Measurements from ENCODE around the gene ATXN1.

Gene ATXN1

GRCh38 chr6:16294371-16294770 is 466.9 kb downstream of the ATXN1 start:
- no peaks in the 10 kb centered on the region for H4K20me1 ChIP-seq (ENCODE audit: low read depth, low read length)
- no peaks in the 10 kb centered on the region for H3K27me3 ChIP-seq (ENCODE audit: low read length)
- H3K4me3 ChIP-seq (ENCODE audit: insufficient read depth, low read length, poor library complexity, severe bottlenecking) = no peak overlapping the region
- H3K9ac ChIP-seq (ENCODE audit: low read length) = no peak overlapping the region
- no peak overlapping the region for H3K27ac ChIP-seq (ENCODE audit: low read depth, low read length)
- no peak overlapping the region for H3K4me2 ChIP-seq (ENCODE audit: low read depth, low read length, poor library complexity, severe bottlenecking)
- H3K9me2 ChIP-seq (replicated peaks; ENCODE audit: insufficient read depth, low read length) = no peaks in the 10 kb centered on the region
- H3F3A ChIP-seq (ENCODE audit: insufficient read depth) = no peaks in the 10 kb centered on the region
- H3K9me3 ChIP-seq (ENCODE audit: insufficient read depth, low read length) = no peaks in the 10 kb centered on the region
- H3K36me3 ChIP-seq (ENCODE audit: low read length) = no peaks in the 10 kb centered on the region
- TF ChIP-seq EZH2phosphoT487 (conservative IDR thresholded peaks at IDR 0.05; ENCODE audit: low read length) = no peak
- TF ChIP-seq CTCF (IDR thresholded peaks at IDR 0.05; ENCODE audit: insufficient read depth, low read length, poor library complexity, severe bottlenecking) = no peak
- no peaks in the 10 kb centered on the region for H3K79me2 ChIP-seq (ENCODE audit: insufficient read depth, low read length)
- no peak overlapping the region for H2AFZ ChIP-seq (ENCODE audit: low read depth, low read length, severe bottlenecking)

- Histone ChIP-seq H3F3A (ENCODE audit: insufficient read depth) (no peaks in the 10 kb centered on the region), H2AFZ (ENCODE audit: low read depth, low read length, severe bottlenecking) (no peak overlapping the region), H3K79me2 (ENCODE audit: insufficient read depth, low read length) (no peaks in the 10 kb centered on the region), H3K9me2 (replicated peaks; ENCODE audit: insufficient read depth, low read length) (no peaks in the 10 kb centered on the region), H3K27ac (ENCODE audit: low read depth, low read length) (no peak overlapping the region), H3K27me3 (ENCODE audit: low read length) (no peaks in the 10 kb centered on the region), H4K20me1 (ENCODE audit: low read depth, low read length) (no peaks in the 10 kb centered on the region), H3K4me3 (ENCODE audit: insufficient read depth, low read length, poor library complexity, severe bottlenecking) (no peak overlapping the region), H3K36me3 (ENCODE audit: low read length) (no peaks in the 10 kb centered on the region), H3K9ac (ENCODE audit: low read length) (no peak overlapping the region), H3K9me3 (ENCODE audit: insufficient read depth, low read length) (no peaks in the 10 kb centered on the region), H3K4me2 (ENCODE audit: low read depth, low read length, poor library complexity, severe bottlenecking) (no peak overlapping the region)
- no peak for TF ChIP-seq EZH2phosphoT487 (conservative IDR thresholded peaks at IDR 0.05; ENCODE audit: low read length)
- no peak for TF ChIP-seq CTCF (IDR thresholded peaks at IDR 0.05; ENCODE audit: insufficient read depth, low read length, poor library complexity, severe bottlenecking)
These were observed 468.3 kb downstream of the ATXN1 start for GRCh38 chr6:16292942-16293341.

GRCh38 chr6:16292432-16292831 is 468.8 kb downstream of the ATXN1 start:
- no peak overlapping the region for H3K4me3 ChIP-seq (ENCODE audit: insufficient read depth, low read length, poor library complexity, severe bottlenecking)
- no peaks in the 10 kb centered on the region for H3F3A ChIP-seq (ENCODE audit: insufficient read depth)
- no peak overlapping the region for H3K27ac ChIP-seq (ENCODE audit: low read depth, low read length)

More at GRCh38 chr6:16292432-16292831, 468.8 kb downstream of the ATXN1 start:
- Histone ChIP-seq H3K4me2 (ENCODE audit: low read depth, low read length, poor library complexity, severe bottlenecking) (no peak overlapping the region), H2AFZ (ENCODE audit: low read depth, low read length, severe bottlenecking) (no peak overlapping the region), H3K9me3 (ENCODE audit: insufficient read depth, low read length) (no peaks in the 10 kb centered on the region), H3K27me3 (ENCODE audit: low read length) (no peaks in the 10 kb centered on the region), H3K36me3 (ENCODE audit: low read length) (no peaks in the 10 kb centered on the region), H3K9me2 (replicated peaks; ENCODE audit: insufficient read depth, low read length) (no peaks in the 10 kb centered on the region), H3K9ac (ENCODE audit: low read length) (no peak overlapping the region), H3K79me2 (ENCODE audit: insufficient read depth, low read length) (no peaks in the 10 kb centered on the region), H4K20me1 (ENCODE audit: low read depth, low read length) (no peaks in the 10 kb centered on the region)
- TF ChIP-seq CTCF (IDR thresholded peaks at IDR 0.05; ENCODE audit: insufficient read depth, low read length, poor library complexity, severe bottlenecking) (no peak), EZH2phosphoT487 (conservative IDR thresholded peaks at IDR 0.05; ENCODE audit: low read length) (no peak)
